ENCODE measurements around the gene STUB1. TPM values are rescaled to one million over a fixed set of nuclear protein-coding genes. Genes with fewer than 3 reads are reported as not detected.

STUB1 gene
- total RNA-seq, 1 donor from 2014 or later, result 86.0 TPM

DNA sequence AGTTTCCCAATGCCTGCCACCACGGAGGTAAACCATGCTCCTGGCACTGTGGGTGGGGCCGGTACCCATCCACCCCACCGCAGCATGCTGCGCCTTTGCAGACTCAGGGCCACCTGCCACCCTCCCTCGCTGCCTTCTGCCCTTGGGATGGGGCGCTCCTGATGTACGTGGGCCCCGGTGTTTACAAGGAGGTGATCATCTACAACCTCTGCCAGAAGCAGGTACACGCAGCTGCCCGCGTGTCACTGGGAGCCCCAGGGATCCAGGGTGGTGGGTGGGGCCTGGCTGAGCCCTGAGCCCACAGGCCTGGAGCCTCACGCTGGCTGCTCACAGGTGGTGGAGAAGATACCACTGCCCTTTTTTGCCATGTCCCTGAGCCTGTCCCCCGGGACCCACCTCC is 13.6 kb upstream of the STUB1 start:
- Histone ChIP-seq H3K36me3 (peaks cover 24% of the 10 kb centered on the region), H3K9me3 (no peaks in the 10 kb centered on the region), H3K27ac (no peak overlapping the region), H3K4me3 (no peak overlapping the region), H3K27me3 (ENCODE audit: low read depth) (no peaks in the 10 kb centered on the region), H3K4me1 (peaks cover 20% of the 10 kb centered on the region)
- TF ChIP-seq, protein P1, sequence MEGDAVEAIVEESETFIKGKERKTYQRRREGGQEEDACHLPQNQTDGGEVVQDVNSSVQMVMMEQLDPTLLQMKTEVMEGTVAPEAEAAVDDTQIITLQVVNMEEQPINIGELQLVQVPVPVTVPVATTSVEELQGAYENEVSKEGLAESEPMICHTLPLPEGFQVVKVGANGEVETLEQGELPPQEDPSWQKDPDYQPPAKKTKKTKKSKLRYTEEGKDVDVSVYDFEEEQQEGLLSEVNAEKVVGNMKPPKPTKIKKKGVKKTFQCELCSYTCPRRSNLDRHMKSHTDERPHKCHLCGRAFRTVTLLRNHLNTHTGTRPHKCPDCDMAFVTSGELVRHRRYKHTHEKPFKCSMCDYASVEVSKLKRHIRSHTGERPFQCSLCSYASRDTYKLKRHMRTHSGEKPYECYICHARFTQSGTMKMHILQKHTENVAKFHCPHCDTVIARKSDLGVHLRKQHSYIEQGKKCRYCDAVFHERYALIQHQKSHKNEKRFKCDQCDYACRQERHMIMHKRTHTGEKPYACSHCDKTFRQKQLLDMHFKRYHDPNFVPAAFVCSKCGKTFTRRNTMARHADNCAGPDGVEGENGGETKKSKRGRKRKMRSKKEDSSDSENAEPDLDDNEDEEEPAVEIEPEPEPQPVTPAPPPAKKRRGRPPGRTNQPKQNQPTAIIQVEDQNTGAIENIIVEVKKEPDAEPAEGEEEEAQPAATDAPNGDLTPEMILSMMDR (IDR thresholded peaks at IDR 0.05), result no peak
- ATAC-seq, result no peak
- no peak for DNase-seq
- intact Hi-C loops (cut with DNase I), result no loop called here

DNA sequence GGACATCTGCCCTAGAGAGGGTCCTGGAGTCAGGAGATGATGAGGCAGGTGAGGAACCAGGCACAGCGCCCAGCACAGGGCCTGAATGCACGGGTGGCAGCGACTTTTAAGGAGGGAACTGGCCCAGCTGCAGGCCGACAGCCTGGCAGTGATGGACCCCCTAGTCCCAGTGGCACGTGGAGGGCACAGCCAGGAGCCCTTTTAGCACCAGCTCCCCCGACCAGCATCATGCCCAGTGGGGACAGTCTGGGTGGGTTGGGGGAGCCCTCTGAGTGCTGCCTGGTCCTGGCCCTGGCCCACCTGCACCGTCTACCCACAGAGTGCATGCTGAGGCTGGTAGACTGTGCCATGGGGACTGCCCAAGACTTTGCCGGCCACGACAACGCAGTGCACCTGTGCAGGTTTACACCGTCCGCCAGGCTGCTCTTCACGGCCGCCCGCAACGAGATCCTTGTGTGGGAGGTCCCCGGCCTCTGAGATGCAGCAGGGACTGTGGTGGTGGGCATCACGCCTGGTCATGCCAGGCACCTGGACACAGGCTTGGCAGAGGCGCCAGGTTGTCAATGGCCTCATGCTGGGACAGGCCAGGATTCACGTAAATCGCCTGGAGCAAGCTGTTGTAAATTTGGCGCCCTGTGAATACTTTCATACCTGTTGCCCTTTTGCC is 13.0 kb upstream of the STUB1 start:
- Histone ChIP-seq H3K9me3 (no peaks in the 10 kb centered on the region), H3K27ac (peak overlapping the region; percentile 87), H3K4me1 (peaks cover 18% of the 10 kb centered on the region), H3K27me3 (ENCODE audit: low read depth) (no peaks in the 10 kb centered on the region), H3K36me3 (peaks cover 31% of the 10 kb centered on the region), H3K4me3 (peak overlapping the region; percentile 96)
- intact Hi-C loops (cut with DNase I), result no loop called here
- TF ChIP-seq, protein P1 (IDR thresholded peaks at IDR 0.05), result no peak
- no peak for DNase-seq
- ATAC-seq, result no peak

DNA sequence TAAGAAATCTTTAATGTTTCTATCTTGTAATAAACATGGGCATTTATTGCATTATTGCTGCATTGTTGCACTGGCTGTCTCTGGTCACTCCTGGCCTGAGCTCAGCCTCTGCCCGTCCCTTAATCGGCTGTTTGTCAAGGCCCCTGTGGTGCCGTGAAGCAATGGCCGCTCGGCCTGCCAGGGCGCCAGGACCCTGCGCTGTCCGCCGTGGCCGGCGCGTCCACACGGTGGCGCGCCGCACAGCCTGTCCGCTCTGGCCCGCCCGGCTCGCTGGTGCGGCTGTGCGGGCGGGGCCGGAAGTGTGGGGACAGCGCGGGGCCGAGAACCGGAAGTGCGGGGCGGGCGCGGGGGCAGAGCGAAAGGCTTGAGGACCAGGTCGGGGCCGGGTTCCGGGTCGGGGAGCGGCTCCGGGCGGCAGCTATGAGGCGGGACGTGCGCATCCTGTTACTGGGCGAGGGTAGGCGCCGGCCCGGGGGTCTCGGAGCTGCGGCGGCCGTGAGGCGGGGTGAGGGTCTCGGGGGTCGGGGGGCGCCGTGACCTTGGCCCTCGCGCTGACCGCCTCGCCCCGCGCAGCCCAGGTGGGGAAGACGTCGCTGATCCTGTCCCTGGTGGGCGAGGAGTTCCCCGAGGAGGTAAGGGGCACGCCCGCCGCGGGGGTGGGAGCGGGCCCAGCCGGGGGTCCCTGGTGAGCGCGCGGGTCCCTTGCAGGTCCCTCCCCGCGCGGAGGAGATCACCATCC is 12.3 kb upstream of the STUB1 start, which contains the start of gene RHOT2:
Gene RHOT2 (plus strand): TSS at position 353 of the 739 bp plus-strand sequence. CDS start 68 bp downstream, at position 421.
- Histone ChIP-seq H3K36me3 (peaks cover 38% of the 10 kb centered on the region), H3K4me1 (peaks cover 18% of the 10 kb centered on the region), H3K4me3 (peak within 1 kb of the TSS; percentile 96), H3K27me3 (ENCODE audit: low read depth) (no peaks in the 10 kb centered on the region), H3K27ac (peak within 1 kb of the TSS; percentile 87), H3K9me3 (no peaks in the 10 kb centered on the region)
- TF ChIP-seq, protein P1 (IDR thresholded peaks at IDR 0.05), result peak; percentile 87
- ATAC-seq (peak; percentile 95 to 97), DNase-seq (peak; percentile 96)
- intact Hi-C loops (cut with DNase I), result no loop called here

DNA sequence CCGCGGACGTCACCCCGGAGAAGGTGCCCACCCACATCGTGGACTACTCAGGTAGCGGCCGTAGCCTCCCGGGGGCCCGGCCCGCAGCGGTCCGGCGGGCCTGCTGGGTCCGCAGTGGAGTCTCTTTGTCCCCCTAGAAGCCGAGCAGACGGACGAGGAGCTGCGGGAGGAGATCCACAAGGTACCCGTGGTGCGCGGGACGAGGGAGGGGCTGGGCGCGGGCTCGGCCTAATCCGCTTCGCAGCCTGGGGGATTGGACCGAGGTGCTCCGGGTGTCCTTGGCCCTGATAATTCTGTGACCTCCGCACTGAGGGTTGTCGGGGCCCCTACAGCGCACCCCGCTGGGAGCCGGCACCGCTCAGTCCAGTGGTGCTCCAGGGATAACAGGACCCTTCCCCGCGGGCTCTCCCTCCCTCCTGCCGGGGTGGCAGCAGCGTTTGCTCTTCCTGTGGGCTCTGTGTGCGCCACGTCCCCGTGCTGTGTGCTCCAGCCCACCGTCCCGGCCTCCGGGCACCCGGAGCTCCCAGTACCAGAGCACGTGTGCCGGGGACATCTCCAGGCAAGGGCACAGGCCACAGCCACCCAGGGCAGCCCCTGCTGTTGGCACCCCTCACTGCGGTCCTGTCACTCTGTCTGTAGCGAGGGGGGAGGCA is 11.6 kb upstream of the STUB1 start:
- peak overlapping the region; percentile 96 for H3K4me3 ChIP-seq
- intact Hi-C loops (cut with DNase I), result no loop called here
- H3K9me3 ChIP-seq, result no peaks in the 10 kb centered on the region
- TF ChIP-seq, protein P1 (IDR thresholded peaks at IDR 0.05), result no peak
- DNase-seq, result no peak
- H3K4me1 ChIP-seq, result peaks cover 18% of the 10 kb centered on the region
- H3K36me3 ChIP-seq, result peaks cover 45% of the 10 kb centered on the region
- peak overlapping the region; percentile 87 for H3K27ac ChIP-seq
- peak; percentile 0 to 11 for ATAC-seq
- H3K27me3 ChIP-seq (ENCODE audit: low read depth), result no peaks in the 10 kb centered on the region

DNA sequence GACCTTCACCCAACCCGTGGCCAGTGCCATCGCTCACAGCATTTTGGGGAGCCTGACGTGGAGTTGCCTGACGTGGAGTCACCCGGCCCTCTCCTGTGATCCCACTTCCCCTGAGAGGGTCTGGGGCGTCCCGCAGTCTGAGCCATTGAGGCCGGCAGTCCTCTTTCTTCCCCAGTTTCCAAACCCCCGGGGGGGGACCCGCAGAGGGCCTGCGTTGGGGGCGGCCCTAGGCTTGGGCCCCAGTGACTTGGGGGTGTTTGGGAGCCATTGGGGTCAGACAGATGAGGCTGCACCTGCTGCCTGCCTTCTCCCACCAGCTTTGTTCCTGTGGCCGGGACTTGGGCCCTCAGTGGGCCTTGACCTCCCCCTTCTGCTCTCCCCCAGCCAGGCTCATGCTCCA is 10.5 kb upstream of the STUB1 start:
- Histone ChIP-seq H3K4me3 (no peak overlapping the region), H3K36me3 (peaks cover 49% of the 10 kb centered on the region), H3K27me3 (ENCODE audit: low read depth) (no peaks in the 10 kb centered on the region), H3K4me1 (peaks cover 22% of the 10 kb centered on the region), H3K27ac (no peak overlapping the region), H3K9me3 (no peaks in the 10 kb centered on the region)
- intact Hi-C loops (cut with DNase I), result no loop called here
- DNase-seq (no peak), ATAC-seq (no peak)
- TF ChIP-seq, protein P1 (IDR thresholded peaks at IDR 0.05), result no peak
